T-helper 9 cell (primary cell): ENCODE data around the gene LRRK1.

Experiments used
- DNase-seq: peaks from one replicate; pipeline ENCODE4 v3.0.0-alpha.2; 2020

The LRRK1 gene

GRCh38 chr15:101118116-101118515 is 199.0 kb downstream of the LRRK1 start:
- no peak for DNase-seq

DNA sequence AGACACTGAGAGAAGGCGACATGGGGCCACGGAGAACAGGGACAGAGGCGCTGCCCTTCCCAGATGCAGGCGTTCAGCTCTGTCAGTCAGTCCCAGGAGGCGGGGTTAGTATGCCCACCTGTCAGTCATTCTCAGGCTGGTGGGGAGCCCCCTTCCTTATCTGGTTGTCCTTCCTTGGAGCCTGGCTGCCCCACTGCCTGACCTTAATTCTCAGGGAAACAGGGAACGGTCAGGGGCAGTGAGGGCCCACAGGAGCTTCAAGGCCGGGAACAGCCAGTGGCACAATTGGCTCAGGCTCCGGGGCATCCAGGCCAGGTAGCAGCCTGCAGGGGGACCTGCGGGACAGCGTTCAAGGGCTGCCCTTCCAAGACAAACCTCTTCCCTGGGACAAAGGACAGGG is 199.5 kb downstream of the LRRK1 start:
- no peak for DNase-seq

- no peak for DNase-seq
Measured at GRCh38 chr15:101119181-101119580, 200.0 kb downstream of the LRRK1 start.
